HepG2 (cell line): ENCODE measurements around the gene NKPD1. TPM values are rescaled to one million over a fixed set of nuclear protein-coding genes. Genes with fewer than 3 reads are reported as not detected.

Experiments used
- ARID3A ChIP-seq: IDR thresholded peaks from 2 replicates; pipeline ENCODE4 v1.6.1; 2012; ENCODE audit warnings: low read depth, low read length, improper control_type of control experiment
- CEBPG ChIP-seq: IDR thresholded peaks from 2 replicates; pipeline ENCODE4 v1.6.1; 2016
- CENPT ChIP-seq: sonication (generic); formaldehyde crosslinking; IDR thresholded peaks from 2 replicates; pipeline ENCODE4 v1.8.0; 2022; ENCODE audit warnings: low read depth, mild to moderate bottlenecking, moderate library complexity, missing genetic modification reagents
- HDAC2 ChIP-seq: sonication (generic); formaldehyde crosslinking; IDR thresholded peaks from 2 replicates; pipeline ENCODE4 v1.4.0; 2020; ENCODE audit warnings: missing genetic modification reagents
- HNF1A ChIP-seq, 2 experiments: sonication (generic) in 1 of 2; formaldehyde crosslinking in 1 of 2; IDR thresholded peaks; 2 replicates each; pipeline versions ENCODE4 v1.4.0 to v1.6.1; 2016 to 2020; ENCODE audit warnings: borderline replicate concordance in 1 of 2, low read depth in 1 of 2, mild to moderate bottlenecking in 1 of 2, missing genetic modification reagents in 1 of 2
- IKZF4 ChIP-seq: sonication (generic); formaldehyde crosslinking; IDR thresholded peaks from 2 replicates; pipeline ENCODE4 v1.5.1; 2020; ENCODE audit warnings: borderline replicate concordance, mild to moderate bottlenecking, low read depth, missing genetic modification reagents; ENCODE audit errors: not compliant biosample characterization
- ISL2 ChIP-seq: sonication (generic); formaldehyde crosslinking; IDR thresholded peaks from 2 replicates; pipeline ENCODE4 v1.5.0; 2020; ENCODE audit warnings: missing genetic modification reagents
- ONECUT2 ChIP-seq: sonication (generic); formaldehyde crosslinking; IDR thresholded peaks from 2 replicates; pipeline ENCODE4 v1.4.0; 2020; ENCODE audit warnings: missing genetic modification reagents
- REL ChIP-seq: sonication (generic); formaldehyde crosslinking; conservative IDR thresholded peaks from 2 replicates; pipeline ENCODE4 v1.8.0; 2022; ENCODE audit warnings: mild to moderate bottlenecking, missing genetic modification reagents, moderate library complexity
- REPIN1 ChIP-seq: sonication (generic); formaldehyde crosslinking; IDR thresholded peaks from 2 replicates; pipeline ENCODE4 v1.8.0; 2022; ENCODE audit warnings: missing genetic modification reagents, low read depth, mild to moderate bottlenecking, borderline replicate concordance
- SPEN ChIP-seq: sonication (generic); formaldehyde crosslinking; IDR thresholded peaks from 2 replicates; pipeline ENCODE4 v1.5.1; 2020; ENCODE audit warnings: low read depth, mild to moderate bottlenecking, missing genetic modification reagents
- TEAD3 ChIP-seq: optimal IDR thresholded peaks from 2 replicates; pipeline ENCODE3; 2016; ENCODE audit warnings: borderline replicate concordance
- ZBTB8A ChIP-seq: sonication (generic); formaldehyde crosslinking; IDR thresholded peaks from 2 replicates; pipeline ENCODE4 v1.4.0; 2020; ENCODE audit warnings: mild to moderate bottlenecking, low read depth, missing genetic modification reagents, borderline replicate concordance
- ZFP41 ChIP-seq: sonication (generic); formaldehyde crosslinking; IDR thresholded peaks from 2 replicates; pipeline ENCODE4 v1.4.0; 2020; ENCODE audit warnings: mild to moderate bottlenecking, missing genetic modification reagents, borderline replicate concordance
- ZNF121 ChIP-seq: sonication (generic); formaldehyde crosslinking; IDR thresholded peaks from 2 replicates; pipeline ENCODE4 v1.5.0; 2020; ENCODE audit warnings: mild to moderate bottlenecking, missing genetic modification reagents
- ZNF510 ChIP-seq: sonication (generic); formaldehyde crosslinking; IDR thresholded peaks from 2 replicates; pipeline ENCODE4 v1.4.0; 2020; ENCODE audit warnings: low read depth, mild to moderate bottlenecking, missing genetic modification reagents
- ZNF710 ChIP-seq: sonication (generic); formaldehyde crosslinking; IDR thresholded peaks from 2 replicates; pipeline ENCODE4 v1.5.0; 2020; ENCODE audit warnings: mild to moderate bottlenecking, missing genetic modification reagents, borderline replicate concordance
- ZNF775 ChIP-seq: sonication (generic); formaldehyde crosslinking; IDR thresholded peaks from 2 replicates; pipeline ENCODE4 v1.4.0; 2020; ENCODE audit warnings: missing genetic modification reagents, mild to moderate bottlenecking, moderate library complexity, borderline replicate concordance
- ZNF781 ChIP-seq: sonication (generic); formaldehyde crosslinking; IDR thresholded peaks from 2 replicates; pipeline ENCODE4 v1.5.1; 2020; ENCODE audit warnings: borderline replicate concordance, mild to moderate bottlenecking, missing genetic modification reagents; ENCODE audit errors: not compliant biosample characterization
- polyA plus RNA-seq, 8 experiments: library from polyadenylated mRNA; depleted of rRNA in 3 of 8; stranded (reverse) in 7 of 8; unstranded in 1 of 8; fragments of >200 nt; fragmentation: Illumina TruSeq in 4 of 8; extraction: Trizol in 4 of 8; gene quantifications; 2 replicates each; pipeline versions ENCODE4 v1.2.1 to v1.2.3, GENCODE V29; 2011 to 2016; ENCODE audit warnings: low read depth in 4 of 8, missing spikeins in 1 of 8, mixed read lengths in 1 of 8; ENCODE audit not compliant: insufficient read depth in 1 of 8
- total RNA-seq, 5 experiments: library from RNA; depleted of rRNA; stranded (reverse); fragments of >200 nt; fragmentation: Illumina TruSeq; extraction: Trizol; gene quantifications; 2 replicates each; pipeline ENCODE4 v1.2.3, GENCODE V29; 2016; ENCODE audit warnings: low read depth in 1 of 5

Gene NKPD1
- total and polyA plus RNA-seq, 2 of the 13 experiments (the other 11 are each of a cell fraction or from before 2014, with no cell fraction given): 0.03 TPM; not detected in 1

DNA sequence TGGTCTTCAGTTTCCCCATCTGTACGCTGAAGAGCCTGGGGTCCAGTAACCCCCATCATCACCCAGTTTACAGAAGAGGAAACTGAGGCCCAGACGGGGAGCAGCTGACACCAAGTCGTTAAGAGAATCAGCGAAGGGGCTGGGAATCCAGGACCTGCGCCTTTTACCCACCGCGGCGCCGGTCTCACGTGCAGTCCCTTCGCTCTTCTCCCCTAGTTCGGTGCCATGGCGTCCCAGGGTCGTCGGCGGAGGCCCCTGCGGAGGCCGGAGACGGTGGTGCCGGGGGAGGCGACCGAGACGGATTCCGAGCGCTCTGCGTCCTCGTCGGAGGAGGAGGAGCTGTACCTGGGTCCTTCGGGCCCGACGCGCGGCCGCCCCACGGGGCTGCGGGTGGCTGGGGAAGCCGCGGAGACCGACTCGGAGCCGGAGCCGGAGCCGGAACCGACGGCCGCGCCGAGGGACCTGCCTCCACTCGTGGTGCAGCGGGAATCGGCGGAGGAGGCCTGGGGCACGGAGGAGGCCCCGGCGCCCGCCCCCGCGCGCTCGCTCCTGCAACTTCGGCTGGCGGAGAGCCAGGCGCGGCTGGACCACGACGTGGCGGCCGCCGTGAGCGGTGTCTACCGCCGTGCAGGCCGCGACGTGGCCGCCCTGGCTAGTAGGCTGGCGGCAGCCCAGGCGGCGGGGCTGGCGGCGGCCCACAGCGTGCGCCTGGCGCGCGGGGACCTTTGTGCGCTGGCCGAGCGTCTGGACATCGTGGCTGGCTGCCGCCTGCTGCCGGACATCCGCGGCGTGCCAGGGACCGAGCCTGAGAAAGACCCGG, 18.5 kb upstream of the NKPD1 start (continued):
- TF ChIP-seq HNF1A (IDR thresholded peaks at IDR 0.05; ENCODE audit: low read depth) (no peak), HNF1A (CRISPR knock-in tag; IDR thresholded peaks at IDR 0.05; ENCODE audit: borderline replicate concordance) (no peak; the same call in 1 of the 2 replicates), ARID3A (no peak), CEBPG (no peak), ZNF781 (CRISPR knock-in tag) (no peak), SPEN (CRISPR knock-in tag) (peak; percentile 9; the same call in 1 of the 2 replicates), ZFP41 (no peak), TEAD3 (CRISPR knock-in tag) (no peak), ZNF775 (CRISPR knock-in tag) (no peak), REPIN1 (no peak), ZBTB8A (no peak), IKZF4 (CRISPR knock-in tag) (peak; percentile 56), ONECUT2 (CRISPR knock-in tag) (no peak), CENPT (no peak), HDAC2 (0 out of 2 replicates have a peak, but pooled peaks have one; percentile 20), REL (no peak), ZNF710 (peak; percentile 61; the same call in 1 of the 2 replicates), ZNF121 (no peak; the same call in 1 of the 2 replicates), ISL2 (CRISPR knock-in tag) (no peak), ZNF510 (CRISPR knock-in tag) (no peak)
